WTC11 (cell line): ENCODE results near the gene KRT32. TPM values are rescaled to one million over a fixed set of nuclear protein-coding genes. Genes with fewer than 3 reads are reported as not detected.

ENCODE experiments used
- ATAC-seq: fragments of 200-7000 bp; cut with Tn5 transposase; 2 replicates; pipeline ENCODE4 v1.10.0; 2021; ENCODE audit warnings: mild to moderate bottlenecking, moderate library complexity
- CTCF ChIA-PET: fragments of 300-600 bp; sonication (Branson Sonifier 250); formaldehyde crosslinking; loops from one replicate; lab custom pipeline; 2021; ENCODE audit warnings: antibody characterized with exemption; lab: Charles Lee
- POLR2A ChIA-PET: fragments of 350-600 bp; sonication (Branson Sonifier 250); formaldehyde crosslinking; loops from one replicate; lab custom pipeline; 2021; ENCODE audit warnings: antibody characterized with exemption; lab: Charles Lee
- DNase-seq: peaks from one replicate; pipeline ENCODE4 v3.0.0; 2021; ENCODE audit warnings: low spot score
- H3K27ac Mint-ChIP-seq: 2 replicates; pipeline ENCODE4 v1.8.0; 2021; ENCODE audit warnings: mixed read lengths
- H3K27me3 Mint-ChIP-seq: 2 replicates; pipeline ENCODE4 v1.8.0; 2021; ENCODE audit warnings: low read depth, mild to moderate bottlenecking, moderate library complexity, mixed read lengths
- H3K36me3 Mint-ChIP-seq: 2 replicates; pipeline ENCODE4 v1.8.0; 2021; ENCODE audit warnings: mixed read lengths
- H3K4me1 Mint-ChIP-seq: 2 replicates; pipeline ENCODE4 v1.8.0; 2022; ENCODE audit warnings: mixed read lengths
- H3K4me3 Mint-ChIP-seq: 2 replicates; pipeline ENCODE4 v1.8.0; 2021; ENCODE audit warnings: mild to moderate bottlenecking, moderate library complexity, mixed read lengths
- H3K9me3 Mint-ChIP-seq: 2 replicates; pipeline ENCODE4 v1.8.0; 2021; ENCODE audit warnings: mixed read lengths
- CBFB ChIP-seq: sonication (generic); formaldehyde crosslinking; IDR thresholded peaks from 2 replicates; pipeline ENCODE4 v1.8.1; 2022; ENCODE audit warnings: mild to moderate bottlenecking, low read depth, missing genetic modification reagents
- CREM ChIP-seq: sonication (generic); formaldehyde crosslinking; IDR thresholded peaks from 2 replicates; pipeline ENCODE4 v1.8.1; 2022; ENCODE audit warnings: mild to moderate bottlenecking, missing genetic modification reagents, moderate library complexity
- E2F1 ChIP-seq: sonication (generic); formaldehyde crosslinking; IDR thresholded peaks from 2 replicates; pipeline ENCODE4 v1.8.0; 2022; ENCODE audit warnings: mild to moderate bottlenecking, missing genetic modification reagents
- E2F4 ChIP-seq: sonication (generic); formaldehyde crosslinking; IDR thresholded peaks from 2 replicates; pipeline ENCODE4 v1.8.1; 2022; ENCODE audit warnings: low read depth, mild to moderate bottlenecking, moderate library complexity, missing genetic modification reagents, borderline replicate concordance
- FOXK1 ChIP-seq: sonication (generic); formaldehyde crosslinking; IDR thresholded peaks from 2 replicates; pipeline ENCODE4 v1.8.0; 2022; ENCODE audit warnings: mild to moderate bottlenecking, moderate library complexity, missing genetic modification reagents
- FOXP1 ChIP-seq: sonication (generic); formaldehyde crosslinking; IDR thresholded peaks from 2 replicates; pipeline ENCODE4 v1.8.0; 2022; ENCODE audit warnings: missing genetic modification reagents, mild to moderate bottlenecking, moderate library complexity, borderline replicate concordance
- GRHL2 ChIP-seq: fragments of 250-450 bp; sonication (Bioruptor Pico); IDR thresholded peaks from 2 replicates; pipeline ENCODE4 v1.8.0; 2022; ENCODE audit warnings: mild to moderate bottlenecking, moderate library complexity; ENCODE audit not compliant: insufficient replicate concordance, severe bottlenecking
- JUN ChIP-seq: sonication (generic); formaldehyde crosslinking; IDR thresholded peaks from 2 replicates; pipeline ENCODE4 v1.8.0; 2023; ENCODE audit warnings: mild to moderate bottlenecking, missing genetic modification reagents
- MYBL2 ChIP-seq: sonication (generic); formaldehyde crosslinking; IDR thresholded peaks from 2 replicates; pipeline ENCODE4 v1.8.1; 2023; ENCODE audit warnings: mild to moderate bottlenecking, moderate library complexity, missing genetic modification reagents
- NFE2L1 ChIP-seq: sonication (generic); formaldehyde crosslinking; IDR thresholded peaks from 2 replicates; pipeline ENCODE4 v1.8.1; 2023; ENCODE audit warnings: missing genetic modification reagents
- SMAD4 ChIP-seq: sonication (generic); formaldehyde crosslinking; IDR thresholded peaks from 2 replicates; pipeline ENCODE4 v1.8.0; 2022; ENCODE audit warnings: mild to moderate bottlenecking, missing genetic modification reagents
- TCF7 ChIP-seq: sonication (generic); formaldehyde crosslinking; IDR thresholded peaks from 2 replicates; pipeline ENCODE4 v1.8.0; 2022; ENCODE audit warnings: mild to moderate bottlenecking, low read depth, missing genetic modification reagents, moderate library complexity
- ZBTB21 ChIP-seq: sonication (generic); formaldehyde crosslinking; IDR thresholded peaks from 2 replicates; pipeline ENCODE4 v1.8.1; 2023; ENCODE audit warnings: mild to moderate bottlenecking, missing genetic modification reagents, borderline replicate concordance
- ZMAT4 ChIP-seq: fragments of 250-450 bp; sonication (Bioruptor Pico); IDR thresholded peaks from 2 replicates; pipeline ENCODE4 v1.9.0; 2021; ENCODE audit warnings: mild to moderate bottlenecking
- ZNF121 ChIP-seq: sonication (generic); formaldehyde crosslinking; IDR thresholded peaks from 2 replicates; pipeline ENCODE4 v1.8.0; 2023; ENCODE audit warnings: missing genetic modification reagents
- total RNA-seq: library from RNA; stranded (reverse); gene quantifications from 3 replicates; pipeline ENCODE4 v1.2.3, GENCODE V29; 2021
- TF ChIP-seq, protein P1 (sequence below): fragments of 250-450 bp; sonication (Bioruptor Pico); IDR thresholded peaks from 2 replicates; pipeline ENCODE4 v1.9.0; 2021; ENCODE audit warnings: mild to moderate bottlenecking
- TF ChIP-seq, protein P2 (sequence below): sonication (generic); formaldehyde crosslinking; IDR thresholded peaks from 2 replicates; pipeline ENCODE4 v1.8.1; 2022; ENCODE audit warnings: mild to moderate bottlenecking, moderate library complexity, missing genetic modification reagents
- TF ChIP-seq, protein P3 (sequence below): sonication (generic); formaldehyde crosslinking; IDR thresholded peaks from 2 replicates; pipeline ENCODE4 v1.8.0; 2022; ENCODE audit warnings: mild to moderate bottlenecking, missing genetic modification reagents
- TF ChIP-seq, protein P4 (sequence below): sonication (generic); formaldehyde crosslinking; IDR thresholded peaks from 2 replicates; pipeline ENCODE4 v1.8.1; 2023; ENCODE audit warnings: mild to moderate bottlenecking, missing genetic modification reagents, borderline replicate concordance
- TF ChIP-seq, protein P5 (sequence below): fragments of 250-450 bp; sonication (Bioruptor Pico); conservative IDR thresholded peaks from 2 replicates; pipeline ENCODE4 v1.9.0; 2021; ENCODE audit warnings: mild to moderate bottlenecking
- TF ChIP-seq, protein P6 (sequence below): fragments of 200-600 bp; IDR thresholded peaks from 2 replicates; pipeline ENCODE4 v1.8.0; 2022; ENCODE audit warnings: antibody characterized with exemption

Gene KRT32
- total RNA-seq, 1 experiment from 2014 or later: not detected

GRCh38 chr17:41486809-41487530 is 19.8 kb upstream of the KRT32 start:
- ATAC-seq (peak; percentile 96), DNase-seq (peak; percentile 92)
- no peak overlapping the region for H3K4me3 Mint-ChIP-seq
- no peak overlapping the region for H3K27ac Mint-ChIP-seq
- POLR2A ChIA-PET: interaction anchor here (1.4 kb wide), 1 partner anchor 41 kb away, joined by 3 read pairs; the partner anchor contains the start of gene KRT19
- no peaks in the 10 kb centered on the region for H3K4me1 Mint-ChIP-seq
- no peaks in the 10 kb centered on the region for H3K9me3 Mint-ChIP-seq
- CTCF ChIA-PET: interaction anchor here (0.5 to 10.9 kb wide), 40 partner anchors 8 to 609 kb away, joined by 3 to 160 read pairs (median 5); partner anchors contain the start of genes KRT13 and KRT19
- H3K36me3 Mint-ChIP-seq: no peaks in the 10 kb centered on the region
- H3K27me3 Mint-ChIP-seq: peaks cover 17% of the 10 kb centered on the region
- TF ChIP-seq, protein P1, sequence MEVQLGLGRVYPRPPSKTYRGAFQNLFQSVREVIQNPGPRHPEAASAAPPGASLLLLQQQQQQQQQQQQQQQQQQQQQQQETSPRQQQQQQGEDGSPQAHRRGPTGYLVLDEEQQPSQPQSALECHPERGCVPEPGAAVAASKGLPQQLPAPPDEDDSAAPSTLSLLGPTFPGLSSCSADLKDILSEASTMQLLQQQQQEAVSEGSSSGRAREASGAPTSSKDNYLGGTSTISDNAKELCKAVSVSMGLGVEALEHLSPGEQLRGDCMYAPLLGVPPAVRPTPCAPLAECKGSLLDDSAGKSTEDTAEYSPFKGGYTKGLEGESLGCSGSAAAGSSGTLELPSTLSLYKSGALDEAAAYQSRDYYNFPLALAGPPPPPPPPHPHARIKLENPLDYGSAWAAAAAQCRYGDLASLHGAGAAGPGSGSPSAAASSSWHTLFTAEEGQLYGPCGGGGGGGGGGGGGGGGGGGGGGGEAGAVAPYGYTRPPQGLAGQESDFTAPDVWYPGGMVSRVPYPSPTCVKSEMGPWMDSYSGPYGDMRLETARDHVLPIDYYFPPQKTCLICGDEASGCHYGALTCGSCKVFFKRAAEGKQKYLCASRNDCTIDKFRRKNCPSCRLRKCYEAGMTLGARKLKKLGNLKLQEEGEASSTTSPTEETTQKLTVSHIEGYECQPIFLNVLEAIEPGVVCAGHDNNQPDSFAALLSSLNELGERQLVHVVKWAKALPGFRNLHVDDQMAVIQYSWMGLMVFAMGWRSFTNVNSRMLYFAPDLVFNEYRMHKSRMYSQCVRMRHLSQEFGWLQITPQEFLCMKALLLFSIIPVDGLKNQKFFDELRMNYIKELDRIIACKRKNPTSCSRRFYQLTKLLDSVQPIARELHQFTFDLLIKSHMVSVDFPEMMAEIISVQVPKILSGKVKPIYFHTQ (CRISPR knock-in tag): no peak
- TF ChIP-seq CREM (no peak), ZNF121 (CRISPR knock-in tag) (no peak), CBFB (CRISPR knock-in tag) (0 out of 2 replicates have a peak, but pooled peaks have one; percentile 45), GRHL2 (CRISPR knock-in tag) (no peak), E2F1 (CRISPR knock-in tag) (0 out of 2 replicates have a peak, but pooled peaks have one; percentile 1), ZBTB21 (CRISPR knock-in tag) (no peak), NFE2L1 (no peak), JUN (CRISPR knock-in tag) (no peak), TCF7 (CRISPR knock-in tag) (no peak), FOXK1 (CRISPR knock-in tag) (no peak), FOXP1 (CRISPR knock-in tag) (peak; percentile 44; the same call in 1 of the 2 replicates), MYBL2 (0 out of 2 replicates have a peak, but pooled peaks have one; percentile 33), SMAD4 (no peak), ZMAT4 (CRISPR knock-in tag) (no peak), E2F4 (no peak)
- TF ChIP-seq, protein P2, sequence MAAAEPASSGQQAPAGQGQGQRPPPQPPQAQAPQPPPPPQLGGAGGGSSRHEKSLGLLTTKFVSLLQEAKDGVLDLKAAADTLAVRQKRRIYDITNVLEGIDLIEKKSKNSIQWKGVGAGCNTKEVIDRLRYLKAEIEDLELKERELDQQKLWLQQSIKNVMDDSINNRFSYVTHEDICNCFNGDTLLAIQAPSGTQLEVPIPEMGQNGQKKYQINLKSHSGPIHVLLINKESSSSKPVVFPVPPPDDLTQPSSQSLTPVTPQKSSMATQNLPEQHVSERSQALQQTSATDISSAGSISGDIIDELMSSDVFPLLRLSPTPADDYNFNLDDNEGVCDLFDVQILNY (CRISPR knock-in tag): no peak
- TF ChIP-seq, protein P3, sequence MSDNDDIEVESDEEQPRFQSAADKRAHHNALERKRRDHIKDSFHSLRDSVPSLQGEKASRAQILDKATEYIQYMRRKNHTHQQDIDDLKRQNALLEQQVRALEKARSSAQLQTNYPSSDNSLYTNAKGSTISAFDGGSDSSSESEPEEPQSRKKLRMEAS: peak; percentile 89
- TF ChIP-seq, protein P4, sequence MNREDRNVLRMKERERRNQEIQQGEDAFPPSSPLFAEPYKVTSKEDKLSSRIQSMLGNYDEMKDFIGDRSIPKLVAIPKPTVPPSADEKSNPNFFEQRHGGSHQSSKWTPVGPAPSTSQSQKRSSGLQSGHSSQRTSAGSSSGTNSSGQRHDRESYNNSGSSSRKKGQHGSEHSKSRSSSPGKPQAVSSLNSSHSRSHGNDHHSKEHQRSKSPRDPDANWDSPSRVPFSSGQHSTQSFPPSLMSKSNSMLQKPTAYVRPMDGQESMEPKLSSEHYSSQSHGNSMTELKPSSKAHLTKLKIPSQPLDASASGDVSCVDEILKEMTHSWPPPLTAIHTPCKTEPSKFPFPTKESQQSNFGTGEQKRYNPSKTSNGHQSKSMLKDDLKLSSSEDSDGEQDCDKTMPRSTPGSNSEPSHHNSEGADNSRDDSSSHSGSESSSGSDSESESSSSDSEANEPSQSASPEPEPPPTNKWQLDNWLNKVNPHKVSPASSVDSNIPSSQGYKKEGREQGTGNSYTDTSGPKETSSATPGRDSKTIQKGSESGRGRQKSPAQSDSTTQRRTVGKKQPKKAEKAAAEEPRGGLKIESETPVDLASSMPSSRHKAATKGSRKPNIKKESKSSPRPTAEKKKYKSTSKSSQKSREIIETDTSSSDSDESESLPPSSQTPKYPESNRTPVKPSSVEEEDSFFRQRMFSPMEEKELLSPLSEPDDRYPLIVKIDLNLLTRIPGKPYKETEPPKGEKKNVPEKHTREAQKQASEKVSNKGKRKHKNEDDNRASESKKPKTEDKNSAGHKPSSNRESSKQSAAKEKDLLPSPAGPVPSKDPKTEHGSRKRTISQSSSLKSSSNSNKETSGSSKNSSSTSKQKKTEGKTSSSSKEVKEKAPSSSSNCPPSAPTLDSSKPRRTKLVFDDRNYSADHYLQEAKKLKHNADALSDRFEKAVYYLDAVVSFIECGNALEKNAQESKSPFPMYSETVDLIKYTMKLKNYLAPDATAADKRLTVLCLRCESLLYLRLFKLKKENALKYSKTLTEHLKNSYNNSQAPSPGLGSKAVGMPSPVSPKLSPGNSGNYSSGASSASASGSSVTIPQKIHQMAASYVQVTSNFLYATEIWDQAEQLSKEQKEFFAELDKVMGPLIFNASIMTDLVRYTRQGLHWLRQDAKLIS: no peak
- TF ChIP-seq, protein P5, sequence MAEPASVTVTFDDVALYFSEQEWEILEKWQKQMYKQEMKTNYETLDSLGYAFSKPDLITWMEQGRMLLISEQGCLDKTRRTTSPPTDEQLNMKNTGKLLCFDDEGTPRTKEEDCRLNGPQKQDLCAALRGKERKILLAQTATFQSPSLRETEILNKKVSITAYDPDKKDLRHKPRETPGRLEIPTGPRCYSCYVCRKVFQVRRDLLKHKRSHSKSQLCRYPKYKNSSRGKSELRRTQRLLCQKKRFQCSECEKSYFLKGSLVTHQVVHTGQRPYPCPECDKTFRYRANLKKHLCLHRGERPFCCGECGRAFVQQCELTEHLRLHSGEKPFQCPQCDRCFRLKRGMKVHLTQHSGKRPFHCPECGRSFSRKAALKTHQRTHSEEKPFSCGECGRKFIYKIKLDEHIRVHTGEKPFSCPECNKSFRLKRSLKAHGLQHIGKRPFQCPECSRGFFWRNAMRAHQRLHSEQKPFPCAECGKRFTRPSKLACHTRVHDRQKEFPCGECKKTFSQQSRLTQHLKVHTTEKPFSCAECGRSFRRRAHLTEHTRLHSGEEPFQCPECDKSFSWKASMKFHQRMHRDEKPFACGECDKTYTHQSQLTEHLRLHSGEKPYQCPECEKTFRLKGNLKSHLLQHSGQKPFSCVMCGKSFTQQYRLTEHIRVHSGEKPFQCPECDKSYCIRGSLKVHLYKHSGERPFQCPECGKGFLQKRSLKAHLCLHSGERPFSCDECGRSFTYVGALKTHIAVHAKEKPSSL (CRISPR knock-in tag): no peak
- TF ChIP-seq, protein P6, sequence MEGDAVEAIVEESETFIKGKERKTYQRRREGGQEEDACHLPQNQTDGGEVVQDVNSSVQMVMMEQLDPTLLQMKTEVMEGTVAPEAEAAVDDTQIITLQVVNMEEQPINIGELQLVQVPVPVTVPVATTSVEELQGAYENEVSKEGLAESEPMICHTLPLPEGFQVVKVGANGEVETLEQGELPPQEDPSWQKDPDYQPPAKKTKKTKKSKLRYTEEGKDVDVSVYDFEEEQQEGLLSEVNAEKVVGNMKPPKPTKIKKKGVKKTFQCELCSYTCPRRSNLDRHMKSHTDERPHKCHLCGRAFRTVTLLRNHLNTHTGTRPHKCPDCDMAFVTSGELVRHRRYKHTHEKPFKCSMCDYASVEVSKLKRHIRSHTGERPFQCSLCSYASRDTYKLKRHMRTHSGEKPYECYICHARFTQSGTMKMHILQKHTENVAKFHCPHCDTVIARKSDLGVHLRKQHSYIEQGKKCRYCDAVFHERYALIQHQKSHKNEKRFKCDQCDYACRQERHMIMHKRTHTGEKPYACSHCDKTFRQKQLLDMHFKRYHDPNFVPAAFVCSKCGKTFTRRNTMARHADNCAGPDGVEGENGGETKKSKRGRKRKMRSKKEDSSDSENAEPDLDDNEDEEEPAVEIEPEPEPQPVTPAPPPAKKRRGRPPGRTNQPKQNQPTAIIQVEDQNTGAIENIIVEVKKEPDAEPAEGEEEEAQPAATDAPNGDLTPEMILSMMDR: peak; percentile 50
